K562 (cell line): ENCODE data around the gene PHF19. TPM values are rescaled to one million over a fixed set of nuclear protein-coding genes. Genes with fewer than 3 reads are reported as not detected.

Source experiments
- ARHGAP35 ChIP-seq: fragments of 450-650 bp; IDR thresholded peaks from 2 replicates; pipeline ENCODE4 v1.6.1; 2018; ENCODE audit not compliant: partially characterized antibody
- CHD2 ChIP-seq: IDR thresholded peaks from 2 replicates; pipeline ENCODE4 v1.6.1; 2011; ENCODE audit warnings: low read depth, low read length
- ELF4 ChIP-seq: fragments of 450-650 bp; formaldehyde crosslinking; IDR thresholded peaks from 2 replicates; pipeline ENCODE4 v1.4.0; 2022; ENCODE audit warnings: missing genetic modification characterization
- KLF13 ChIP-seq: fragments of 450-650 bp; IDR thresholded peaks from 2 replicates; pipeline ENCODE4 v1.6.1; 2016; ENCODE audit warnings: missing genetic modification characterization, low read depth, mild to moderate bottlenecking, missing compliant biosample characterization, moderate library complexity, borderline replicate concordance
- NR3C1 ChIP-seq: sonication (generic); formaldehyde crosslinking; IDR thresholded peaks from 2 replicates; pipeline ENCODE4 v1.8.1; 2022; ENCODE audit warnings: missing genetic modification reagents
- RFX5 ChIP-seq: IDR thresholded peaks from 2 replicates; pipeline ENCODE4 v1.6.1; 2011; ENCODE audit warnings: low read depth, mild to moderate bottlenecking, improper control_type of control experiment, low read length
- TSHZ1 ChIP-seq: fragments of 250-450 bp; sonication (Bioruptor Pico); IDR thresholded peaks from 2 replicates; pipeline ENCODE4 v1.4.0; 2020; ENCODE audit warnings: mild to moderate bottlenecking, moderate library complexity
- XRCC4 ChIP-seq: IDR thresholded peaks from one replicate; pipeline ENCODE4 v1.6.1; 2011; ENCODE audit not compliant: insufficient read depth, insufficient read length; ENCODE audit errors: extremely low read depth
- ZNF699 ChIP-seq: fragments of 250-450 bp; sonication (Bioruptor Pico); IDR thresholded peaks from 2 replicates; pipeline ENCODE4 v1.8.0; 2021; ENCODE audit warnings: mild to moderate bottlenecking, moderate library complexity; ENCODE audit not compliant: insufficient replicate concordance
- polyA plus RNA-seq, 8 experiments: library from polyadenylated mRNA; depleted of rRNA in 4 of 8; stranded (reverse) in 5 of 8; unstranded in 3 of 8; fragments of >200 nt; fragmentation: Nextera tagmentation in 2 of 8; fragmentation: Illumina TruSeq in 1 of 8; extraction: Ambion mirVana in 2 of 8; extraction: Trizol in 1 of 8; gene quantifications; 2 replicates each; pipeline versions ENCODE4 v1.2.1 to v1.2.3, GENCODE V29; 2011 to 2014; ENCODE audit warnings: inconsistent platforms in 1 of 8, missing spikeins in 1 of 8
- total RNA-seq, 7 experiments: library from RNA; depleted of rRNA in 6 of 7; stranded (reverse); fragments of >200 nt in 6 of 7; fragmentation: Illumina TruSeq in 2 of 7; extraction: Trizol in 2 of 7; gene quantifications; 2 replicates each; pipeline versions ENCODE4 v1.2.1 to v1.2.3, GENCODE V29; 2011 to 2021; ENCODE audit warnings: low replicate concordance in 1 of 7
- TF ChIP-seq, protein P1 (sequence below): fragments of 450-650 bp; IDR thresholded peaks from 2 replicates; pipeline ENCODE4 v1.7.0; 2016; ENCODE audit warnings: borderline replicate concordance
- TF ChIP-seq, protein P2 (sequence below), 2 experiments: IDR thresholded peaks in 1 of 2; conservative IDR thresholded peaks in 1 of 2; 2 replicates each; pipeline ENCODE4 v1.6.1; 2016; ENCODE audit warnings: low read depth in 2 of 2, mild to moderate bottlenecking in 1 of 2, missing compliant biosample characterization in 1 of 2, missing genetic modification characterization in 1 of 2, moderate library complexity in 1 of 2
- TF ChIP-seq, protein P3 (sequence below): sonication (generic); formaldehyde crosslinking; IDR thresholded peaks from 2 replicates; pipeline ENCODE4 v1.8.0; 2023; ENCODE audit warnings: mild to moderate bottlenecking, missing genetic modification reagents

Gene PHF19
- total and polyA plus RNA-seq, 9 of the 15 experiments (the other 6 are each of a cell fraction or from before 2014, with no cell fraction given) = 95.8 to 403 (median 255) TPM

GRCh38 chr9:120875954-120876841 lies 790 bp downstream of the PHF19 start (continued):
- TF ChIP-seq, protein P1, sequence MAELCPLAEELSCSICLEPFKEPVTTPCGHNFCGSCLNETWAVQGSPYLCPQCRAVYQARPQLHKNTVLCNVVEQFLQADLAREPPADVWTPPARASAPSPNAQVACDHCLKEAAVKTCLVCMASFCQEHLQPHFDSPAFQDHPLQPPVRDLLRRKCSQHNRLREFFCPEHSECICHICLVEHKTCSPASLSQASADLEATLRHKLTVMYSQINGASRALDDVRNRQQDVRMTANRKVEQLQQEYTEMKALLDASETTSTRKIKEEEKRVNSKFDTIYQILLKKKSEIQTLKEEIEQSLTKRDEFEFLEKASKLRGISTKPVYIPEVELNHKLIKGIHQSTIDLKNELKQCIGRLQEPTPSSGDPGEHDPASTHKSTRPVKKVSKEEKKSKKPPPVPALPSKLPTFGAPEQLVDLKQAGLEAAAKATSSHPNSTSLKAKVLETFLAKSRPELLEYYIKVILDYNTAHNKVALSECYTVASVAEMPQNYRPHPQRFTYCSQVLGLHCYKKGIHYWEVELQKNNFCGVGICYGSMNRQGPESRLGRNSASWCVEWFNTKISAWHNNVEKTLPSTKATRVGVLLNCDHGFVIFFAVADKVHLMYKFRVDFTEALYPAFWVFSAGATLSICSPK = no peak
- TF ChIP-seq TSHZ1 (CRISPR knock-in tag) (no peak), ZNF699 (CRISPR knock-in tag) (no peak), ELF4 (no peak), NR3C1 (CRISPR knock-in tag) (no peak), CHD2 (peak; percentile 75), RFX5 (peak; percentile 43; the same call in 1 of the 2 replicates), XRCC4 (no peak), KLF13 (tag) (no peak), ARHGAP35 (no peak)
- TF ChIP-seq, protein P2, sequence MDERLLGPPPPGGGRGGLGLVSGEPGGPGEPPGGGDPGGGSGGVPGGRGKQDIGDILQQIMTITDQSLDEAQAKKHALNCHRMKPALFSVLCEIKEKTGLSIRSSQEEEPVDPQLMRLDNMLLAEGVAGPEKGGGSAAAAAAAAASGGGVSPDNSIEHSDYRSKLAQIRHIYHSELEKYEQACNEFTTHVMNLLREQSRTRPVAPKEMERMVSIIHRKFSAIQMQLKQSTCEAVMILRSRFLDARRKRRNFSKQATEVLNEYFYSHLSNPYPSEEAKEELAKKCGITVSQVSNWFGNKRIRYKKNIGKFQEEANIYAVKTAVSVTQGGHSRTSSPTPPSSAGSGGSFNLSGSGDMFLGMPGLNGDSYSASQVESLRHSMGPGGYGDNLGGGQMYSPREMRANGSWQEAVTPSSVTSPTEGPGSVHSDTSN (CRISPR knock-in tag; IDR thresholded peaks at IDR 0.05; ENCODE audit: low read depth) = no peak
- TF ChIP-seq, protein P2 (tag; conservative IDR thresholded peaks at IDR 0.05; ENCODE audit: low read depth) = no peak
- TF ChIP-seq, protein P3, sequence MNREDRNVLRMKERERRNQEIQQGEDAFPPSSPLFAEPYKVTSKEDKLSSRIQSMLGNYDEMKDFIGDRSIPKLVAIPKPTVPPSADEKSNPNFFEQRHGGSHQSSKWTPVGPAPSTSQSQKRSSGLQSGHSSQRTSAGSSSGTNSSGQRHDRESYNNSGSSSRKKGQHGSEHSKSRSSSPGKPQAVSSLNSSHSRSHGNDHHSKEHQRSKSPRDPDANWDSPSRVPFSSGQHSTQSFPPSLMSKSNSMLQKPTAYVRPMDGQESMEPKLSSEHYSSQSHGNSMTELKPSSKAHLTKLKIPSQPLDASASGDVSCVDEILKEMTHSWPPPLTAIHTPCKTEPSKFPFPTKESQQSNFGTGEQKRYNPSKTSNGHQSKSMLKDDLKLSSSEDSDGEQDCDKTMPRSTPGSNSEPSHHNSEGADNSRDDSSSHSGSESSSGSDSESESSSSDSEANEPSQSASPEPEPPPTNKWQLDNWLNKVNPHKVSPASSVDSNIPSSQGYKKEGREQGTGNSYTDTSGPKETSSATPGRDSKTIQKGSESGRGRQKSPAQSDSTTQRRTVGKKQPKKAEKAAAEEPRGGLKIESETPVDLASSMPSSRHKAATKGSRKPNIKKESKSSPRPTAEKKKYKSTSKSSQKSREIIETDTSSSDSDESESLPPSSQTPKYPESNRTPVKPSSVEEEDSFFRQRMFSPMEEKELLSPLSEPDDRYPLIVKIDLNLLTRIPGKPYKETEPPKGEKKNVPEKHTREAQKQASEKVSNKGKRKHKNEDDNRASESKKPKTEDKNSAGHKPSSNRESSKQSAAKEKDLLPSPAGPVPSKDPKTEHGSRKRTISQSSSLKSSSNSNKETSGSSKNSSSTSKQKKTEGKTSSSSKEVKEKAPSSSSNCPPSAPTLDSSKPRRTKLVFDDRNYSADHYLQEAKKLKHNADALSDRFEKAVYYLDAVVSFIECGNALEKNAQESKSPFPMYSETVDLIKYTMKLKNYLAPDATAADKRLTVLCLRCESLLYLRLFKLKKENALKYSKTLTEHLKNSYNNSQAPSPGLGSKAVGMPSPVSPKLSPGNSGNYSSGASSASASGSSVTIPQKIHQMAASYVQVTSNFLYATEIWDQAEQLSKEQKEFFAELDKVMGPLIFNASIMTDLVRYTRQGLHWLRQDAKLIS (CRISPR knock-in tag) = no peak
